NCI-H1436 treated with DMSO at 0.1 percent for 48 hours (cell line): ENCODE results near the gene SIX2.

Experiments
- DNase-seq: peaks from one replicate; lab custom pipeline; 2025; lab: John Stamatoyannopoulos, UW

The SIX2 gene

GRCh38 chr2:45018023-45018422, 8.8 kb upstream of the SIX2 start:
- DNase-seq: no peak

GRCh38 chr2:45014831-45015230, 5.6 kb upstream of the SIX2 start:
- no peak for DNase-seq

GRCh38 chr2:45014016-45014702, 4.9 kb upstream of the SIX2 start:
- DNase-seq: no peak

GRCh38 chr2:45013229-45014015, 4.2 kb upstream of the SIX2 start:
- DNase-seq: no peak

GRCh38 chr2:45012733-45013132, 3.5 kb upstream of the SIX2 start:
- DNase-seq: no peak

- no peak for DNase-seq
These were observed 2.7 kb upstream of the SIX2 start for GRCh38 chr2:45011621-45012602.

- no peak for DNase-seq
These were observed 1.9 kb upstream of the SIX2 start for GRCh38 chr2:45011121-45011520.

GRCh38 chr2:45010702-45011012, 1.4 kb upstream of the SIX2 start:
- DNase-seq: no peak

GRCh38 chr2:45009928-45010701, 863 bp upstream of the SIX2 start:
- DNase-seq: no peak

- no peak for DNase-seq
These were observed 739 bp downstream of the SIX2 start for GRCh38 chr2:45008296-45009129.

GRCh38 chr2:45007961-45008295, 1.3 kb downstream of the SIX2 start:
- no peak for DNase-seq

GRCh38 chr2:45006942-45007287, 2.3 kb downstream of the SIX2 start:
- no peak for DNase-seq

- DNase-seq: no peak
These were observed 3.0 kb downstream of the SIX2 start for GRCh38 chr2:45006041-45006941.

- no peak for DNase-seq
These were observed 3.8 kb downstream of the SIX2 start for GRCh38 chr2:45005261-45006002.

GRCh38 chr2:45004562-45005191, 4.6 kb downstream of the SIX2 start:
- no peak for DNase-seq

- no peak for DNase-seq
These were observed 5.4 kb downstream of the SIX2 start for GRCh38 chr2:45003579-45004551.

- no peak for DNase-seq
These were observed 6.6 kb downstream of the SIX2 start for GRCh38 chr2:45002686-45003085.
